Airway epithelial cell (primary cell): ENCODE data around the gene WAS. TPM values are rescaled to one million over a fixed set of nuclear protein-coding genes. Genes with fewer than 3 reads are reported as not detected.

Experiments
- total RNA-seq: library from RNA; depleted of rRNA; stranded (reverse); fragments of >200 nt; gene quantifications from 2 replicates; pipeline ENCODE4 v1.2.3, GENCODE V29; 2015

WAS gene
- 0.14 and 0.21 TPM in 2 replicates for total RNA-seq

DNA sequence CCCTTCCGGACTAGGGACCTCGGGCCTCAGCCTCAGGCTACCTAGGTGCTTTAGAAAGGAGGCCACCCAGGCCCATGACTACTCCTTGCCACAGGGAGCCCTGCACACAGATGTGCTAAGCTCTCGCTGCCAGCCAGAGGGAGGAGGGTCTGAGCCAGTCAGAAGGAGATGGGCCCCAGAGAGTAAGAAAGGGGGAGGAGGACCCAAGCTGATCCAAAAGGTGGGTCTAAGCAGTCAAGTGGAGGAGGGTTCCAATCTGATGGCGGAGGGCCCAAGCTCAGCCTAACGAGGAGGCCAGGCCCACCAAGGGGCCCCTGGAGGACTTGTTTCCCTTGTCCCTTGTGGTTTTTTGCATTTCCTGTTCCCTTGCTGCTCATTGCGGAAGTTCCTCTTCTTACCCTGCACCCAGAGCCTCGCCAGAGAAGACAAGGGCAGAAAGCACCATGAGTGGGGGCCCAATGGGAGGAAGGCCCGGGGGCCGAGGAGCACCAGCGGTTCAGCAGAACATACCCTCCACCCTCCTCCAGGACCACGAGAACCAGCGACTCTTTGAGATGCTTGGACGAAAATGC is at the start of gene WAS:
Gene WAS (plus strand): TSS at position 389 of the 572 bp plus-strand sequence. CDS start 55 bp downstream, at position 444.

GRCh38 chrX:48696301-48696908 is 12.8 kb downstream of the WAS start, which contains the start of gene SUV39H1:
Gene SUV39H1 (plus strand): TSS chrX:48696734. CDS start chrX:48696785, 51 bp downstream.

Other genes with a start within 250 kb of the WAS start
- gene SLC38A5, start 213.5 kb upstream of the WAS start, total RNA-seq, result 57.7 and 92.3 TPM in 2 replicates
- 65.0 and 106 TPM in 2 replicates for gene FTSJ1, start 207.6 kb upstream of the WAS start, total RNA-seq
- gene PORCN, start 174.8 kb upstream of the WAS start, total RNA-seq, result 38.0 and 61.9 TPM in 2 replicates
- 180 and 181 TPM in 2 replicates for gene EBP, start 162.0 kb upstream of the WAS start, total RNA-seq
- 7.7 and 10.2 TPM in 2 replicates for gene TBC1D25, start 144.1 kb upstream of the WAS start, total RNA-seq
- 144 and 157 TPM in 2 replicates for gene RBM3, start 109.3 kb upstream of the WAS start, total RNA-seq
- 68.0 and 92.2 TPM in 2 replicates for gene WDR13, start 86.3 kb upstream of the WAS start, total RNA-seq
- 13.0 and 13.6 TPM in 2 replicates for gene SUV39H1, start 12.9 kb downstream of the WAS start, total RNA-seq
- gene GLOD5, start 77.9 kb downstream of the WAS start, total RNA-seq, result not detected in 2 replicates
- gene GATA1, start 102.8 kb downstream of the WAS start, total RNA-seq, result not detected in 2 replicates
- gene HDAC6, start 118.3 kb downstream of the WAS start, total RNA-seq, result 24.9 and 28.6 TPM in 2 replicates
- gene ERAS, start 142.7 kb downstream of the WAS start, total RNA-seq, result not detected in 2 replicates
- gene PCSK1N, start 151.8 kb downstream of the WAS start, total RNA-seq, result 13.2 and 15.4 TPM in 2 replicates
- gene TIMM17B, start 214.0 kb downstream of the WAS start, total RNA-seq, result 74.8 and 113 TPM in 2 replicates
- gene PQBP1, start 214.1 kb downstream of the WAS start, total RNA-seq, result 64.3 and 68.2 TPM in 2 replicates
- gene SLC35A2, start 227.8 kb downstream of the WAS start, total RNA-seq, result 25.6 and 26.7 TPM in 2 replicates
- 7.5 and 14.6 TPM in 2 replicates for gene PIM2, start 235.2 kb downstream of the WAS start, total RNA-seq